Measurements from ENCODE around the gene CXCL12. TPM values are rescaled to one million over a fixed set of nuclear protein-coding genes. Genes with fewer than 3 reads are reported as not detected.
A peak's percentile ranks its signal among the peaks of the same experiment; 100 is the strongest.

CXCL12 gene
- total RNA-seq, 1 donor from 2014 or later = 0.77 TPM

- no peak for DNase-seq (ENCODE audit: low read depth in 2 of 2)
These were observed 972 bp upstream of the CXCL12 start for GRCh38 chr10:44385696-44386441.

GRCh38 chr10:44384601-44385025, 284 bp downstream of the CXCL12 start:
- DNase-seq (ENCODE audit: low read depth in 2 of 2) = peak; percentile 10 to 19

- DNase-seq (ENCODE audit: low read depth in 2 of 2) = peak; percentile 5 to 22
These were observed 922 bp downstream of the CXCL12 start for GRCh38 chr10:44383749-44384600.

GRCh38 chr10:44382981-44383748, 1.7 kb downstream of the CXCL12 start:
- DNase-seq (ENCODE audit: low read depth in 2 of 2) = no peak

GRCh38 chr10:44382131-44382858, 2.6 kb downstream of the CXCL12 start:
- DNase-seq (ENCODE audit: low read depth in 2 of 2) = no peak

- no peak for DNase-seq (ENCODE audit: low read depth in 2 of 2)
These were observed 3.9 kb downstream of the CXCL12 start for GRCh38 chr10:44380829-44381600.

GRCh38 chr10:44379907-44380306, 5.0 kb downstream of the CXCL12 start:
- no peak for DNase-seq (ENCODE audit: low read depth in 2 of 2)

- no peak for DNase-seq (ENCODE audit: low read depth in 2 of 2)
These were observed 6.3 kb downstream of the CXCL12 start for GRCh38 chr10:44378626-44379025.

- no peak for DNase-seq (ENCODE audit: low read depth in 2 of 2)
These were observed 7.1 kb downstream of the CXCL12 start for GRCh38 chr10:44377651-44378310.

- DNase-seq (ENCODE audit: low read depth in 2 of 2) = no peak
These were observed 8.3 kb downstream of the CXCL12 start for GRCh38 chr10:44376472-44377099.

- no peak for DNase-seq (ENCODE audit: low read depth in 2 of 2)
These were observed 10.7 kb downstream of the CXCL12 start for GRCh38 chr10:44374155-44374554.

- no peak for DNase-seq (ENCODE audit: low read depth in 2 of 2)
These were observed 11.4 kb downstream of the CXCL12 start for GRCh38 chr10:44373341-44373995.

GRCh38 chr10:44372181-44372580, 12.7 kb downstream of the CXCL12 start:
- no peak for DNase-seq (ENCODE audit: low read depth in 2 of 2)

GRCh38 chr10:44370731-44371248, 14.1 kb downstream of the CXCL12 start:
- DNase-seq (ENCODE audit: low read depth in 2 of 2) = no peak

- no peak for DNase-seq (ENCODE audit: low read depth in 2 of 2)
These were observed 15.0 kb downstream of the CXCL12 start for GRCh38 chr10:44369854-44370253.

- no peak for DNase-seq (ENCODE audit: low read depth in 2 of 2)
These were observed 15.6 kb downstream of the CXCL12 start for GRCh38 chr10:44369296-44369695.

- no peak for DNase-seq (ENCODE audit: low read depth in 2 of 2)
These were observed 16.3 kb downstream of the CXCL12 start for GRCh38 chr10:44368637-44369036.

- DNase-seq (ENCODE audit: low read depth in 2 of 2) = no peak
These were observed 17.8 kb downstream of the CXCL12 start for GRCh38 chr10:44366941-44367630.

Measured in dermis microvascular lymphatic vessel endothelial cell (primary cell).